K562 (cell line): ENCODE data around the gene IL21. TPM values are rescaled to one million over a fixed set of nuclear protein-coding genes. Genes with fewer than 3 reads are reported as not detected.

Experiments used
- ATAC-seq: fragments of 200-7000 bp; cut with Tn5 transposase; 3 replicates; pipeline ENCODE4 v1.9.1; 2020; ENCODE audit warnings: moderate library complexity
- BruUV-seq: library from RNA; stranded (reverse); fragments of 400-500 nt; replicated peaks from 2 replicates; lab custom pipeline; 2021; lab: Mats Ljungman, UMichigan
- CTCF ChIA-PET: fragments of 300-600 bp; formaldehyde crosslinking; extraction: SDS; loops from one replicate; lab custom pipeline; 2021; ENCODE audit warnings: low intra/inter-chr PET ratio; lab: Yijun Ruan, JAX
- POLR2A ChIA-PET: fragments of 300-600, 350-650 bp; sonication (Branson Sonifier 250); formaldehyde crosslinking; extraction: SDS; loops from one replicate; lab custom pipeline; 2021; ENCODE audit warnings: antibody characterized with exemption, inconsistent platforms; lab: Yijun Ruan, JAX
- DNase-seq, 4 experiments: peaks; one replicate each; pipeline versions ENCODE4 v3.0.0 to v3.0.0-alpha.2; 2011 to 2018; ENCODE audit warnings: low spot score in 3 of 4, mixed read lengths in 3 of 4; ENCODE audit errors: extremely low read depth in 1 of 4
- FAIRE-seq: peaks from 2 replicates; lab custom pipeline; 2011; peaks lifted over from hg19 to GRCh38; lab: Jason Lieb, UNC
- H2AFZ ChIP-seq: 2 replicates; pipeline ENCODE4 v1.6.0; 2011; ENCODE audit warnings: low read depth, low read length, control low read depth, inconsistent platforms
- H3K27ac ChIP-seq: fragments of 200-600 bp; 3 replicates; pipeline ENCODE4 v1.8.0; 2011; ENCODE audit warnings: low read depth, mild to moderate bottlenecking, control low read depth, inconsistent platforms, low read length, moderate library complexity, mixed read lengths; ENCODE audit errors: extremely low read depth
- H3K27me3 ChIP-seq, 2 experiments: fragments of 300-600 bp in 1 of 2; 2 replicates in 1 of 2; 3 replicates in 1 of 2; pipeline versions ENCODE4 v1.6.0 to v1.8.0; 2011; ENCODE audit warnings: inconsistent platforms in 2 of 2, low read length in 2 of 2, mild to moderate bottlenecking in 1 of 2, mixed read lengths in 1 of 2, moderate library complexity in 1 of 2; ENCODE audit not compliant: control insufficient read depth in 2 of 2, insufficient read depth in 2 of 2
- H3K36me3 ChIP-seq: fragments of 300-600 bp; 3 replicates; pipeline ENCODE4 v1.8.0; 2011; ENCODE audit warnings: mild to moderate bottlenecking, low read length, inconsistent platforms; ENCODE audit not compliant: control insufficient read depth, insufficient read depth
- H3K4me1 ChIP-seq, 2 experiments: fragments of 200-600 bp in 1 of 2; replicated peaks in 1 of 2; 2 replicates in 1 of 2; 3 replicates in 1 of 2; pipeline versions ENCODE4 v1.5.1 to v1.8.0; 2011; ENCODE audit warnings: inconsistent platforms in 2 of 2, low read length in 2 of 2, mild to moderate bottlenecking in 1 of 2, mixed read lengths in 1 of 2, moderate library complexity in 1 of 2; ENCODE audit not compliant: control insufficient read depth in 2 of 2, insufficient read depth in 2 of 2
- H3K4me2 ChIP-seq: 2 replicates; pipeline ENCODE4 v1.6.1; 2011; ENCODE audit warnings: low read length, control low read depth, inconsistent platforms, mixed read lengths; ENCODE audit not compliant: insufficient read depth
- H3K4me3 ChIP-seq: fragments of 200-600 bp; sonication (generic), shearing (Covaris generic); 2 replicates; pipeline ENCODE4 v1.5.1; 2016; ENCODE audit warnings: control low read depth, inconsistent platforms
- H3K79me2 ChIP-seq: fragments of 200-600 bp; 3 replicates; pipeline ENCODE4 v1.8.0; 2011; ENCODE audit warnings: low read length, inconsistent platforms; ENCODE audit not compliant: control insufficient read depth, insufficient read depth
- H3K9ac ChIP-seq, 2 experiments: 2 replicates each; pipeline versions ENCODE4 v1.6.0 to v1.6.1; 2011; ENCODE audit warnings: low read depth in 2 of 2, low read length in 2 of 2, control low read depth in 1 of 2, inconsistent platforms in 1 of 2, mild to moderate bottlenecking in 1 of 2, mixed read lengths in 1 of 2; ENCODE audit not compliant: insufficient read depth in 1 of 2
- H3K9me1 ChIP-seq: one replicate; pipeline ENCODE4 v1.6.0; 2011; ENCODE audit warnings: inconsistent platforms, mild to moderate bottlenecking, low read length, moderate library complexity; ENCODE audit not compliant: control insufficient read depth, insufficient read depth
- H3K9me3 ChIP-seq: replicated peaks from 2 replicates; pipeline ENCODE4 v1.5.1; 2011; ENCODE audit warnings: low read depth, low read length, inconsistent platforms; ENCODE audit not compliant: control insufficient read depth, insufficient read depth
- H4K20me1 ChIP-seq: replicated peaks from 2 replicates; pipeline ENCODE4 v1.6.1; 2011; ENCODE audit warnings: low read length, inconsistent platforms, mixed read lengths; ENCODE audit not compliant: control insufficient read depth, insufficient read depth
- CC2D1A ChIP-seq: fragments of 450-650 bp; IDR thresholded peaks from 2 replicates; pipeline ENCODE4 v1.6.1; 2017; ENCODE audit warnings: mild to moderate bottlenecking
- CHCHD3 ChIP-seq: fragments of 250-450 bp; sonication (Bioruptor Pico); IDR thresholded peaks from 2 replicates; pipeline ENCODE4 v2.1.2; 2022; ENCODE audit warnings: mild to moderate bottlenecking
- CREBBP ChIP-seq: IDR thresholded peaks from one replicate; pipeline ENCODE4 v1.6.1; 2012; ENCODE audit warnings: low read depth, mild to moderate bottlenecking, control low read depth, inconsistent platforms, low read length
- CSDE1 ChIP-seq, 2 experiments: fragments of 450-650 bp; IDR thresholded peaks; 2 replicates each; pipeline ENCODE4 v1.6.1; 2016; ENCODE audit warnings: mild to moderate bottlenecking in 1 of 2
- DDX20 ChIP-seq: fragments of 450-650 bp; IDR thresholded peaks from 2 replicates; pipeline ENCODE4 v1.6.1; 2016; ENCODE audit warnings: missing genetic modification characterization, low read depth, mild to moderate bottlenecking, missing compliant biosample characterization, moderate library complexity
- FOS ChIP-seq: IDR thresholded peaks from 3 replicates; pipeline ENCODE4 v1.6.1; 2011; ENCODE audit not compliant: insufficient read length; ENCODE audit errors: extremely low read depth
- OTX1 ChIP-seq: fragments of 450-650 bp; formaldehyde crosslinking; IDR thresholded peaks from 2 replicates; pipeline ENCODE4 v1.4.0; 2022; ENCODE audit warnings: mild to moderate bottlenecking
- PRMT5 ChIP-seq: sonication (generic); formaldehyde crosslinking; IDR thresholded peaks from 2 replicates; pipeline ENCODE4 v1.5.0; 2020; ENCODE audit warnings: missing genetic modification reagents
- RAD21 ChIP-seq, 2 experiments: fragments of 250-450 bp in 1 of 2; fragments of 450-650 bp in 1 of 2; sonication (Bioruptor Pico) in 1 of 2; formaldehyde crosslinking in 1 of 2; IDR thresholded peaks in 1 of 2; conservative IDR thresholded peaks in 1 of 2; 2 replicates each; pipeline versions ENCODE4 v1.4.0 to v1.8.0; 2020 to 2022; ENCODE audit warnings: mild to moderate bottlenecking in 2 of 2, moderate library complexity in 1 of 2
- ZNF785 ChIP-seq: fragments of 250-450 bp; sonication (Bioruptor Pico); IDR thresholded peaks from 2 replicates; pipeline ENCODE4 v1.4.0; 2020; ENCODE audit warnings: mild to moderate bottlenecking
- WGBS: fragments of 100-300 bp; shearing (Covaris generic); methylation state at CpG from one replicate; pipeline ENCODE4 v1.1.6; 2016; ENCODE audit warnings: low coverage, mixed read lengths; ENCODE audit not compliant: insufficient coverage; ENCODE audit errors: missing lambda C conversion rate; 5-methylcytosine and 5-hydroxymethylcytosine counted together
- in situ Hi-C: fragments of 300-500 bp; cut with MboI; formaldehyde crosslinking; loops from 4 replicates; pipeline ENCODE4 v1.15.0; 2018; ENCODE audit warnings: inconsistent platforms, mixed read lengths
- intact Hi-C: fragments of 100-400 bp; cut with micrococcal nuclease; formaldehyde crosslinking; loops from 2 replicates; pipeline ENCODE4 v1.14.2; 2022
- polyA plus RNA-seq, 8 experiments: library from polyadenylated mRNA; depleted of rRNA in 4 of 8; stranded (reverse) in 5 of 8; unstranded in 3 of 8; fragments of >200 nt; fragmentation: Nextera tagmentation in 2 of 8; fragmentation: Illumina TruSeq in 1 of 8; extraction: Ambion mirVana in 2 of 8; extraction: Trizol in 1 of 8; gene quantifications; 2 replicates each; pipeline versions ENCODE4 v1.2.1 to v1.2.3, GENCODE V29; 2011 to 2014; ENCODE audit warnings: inconsistent platforms in 1 of 8, missing spikeins in 1 of 8
- total RNA-seq, 7 experiments: library from RNA; depleted of rRNA in 6 of 7; stranded (reverse); fragments of >200 nt in 6 of 7; fragmentation: Illumina TruSeq in 2 of 7; extraction: Trizol in 2 of 7; gene quantifications; 2 replicates each; pipeline versions ENCODE4 v1.2.1 to v1.2.3, GENCODE V29; 2011 to 2021; ENCODE audit warnings: low replicate concordance in 1 of 7
- TF ChIP-seq, protein P1 (sequence below): fragments of 250-450 bp; sonication (Bioruptor Pico); IDR thresholded peaks from 2 replicates; pipeline ENCODE4 v1.8.0; 2021; ENCODE audit warnings: mild to moderate bottlenecking, moderate library complexity
- TF ChIP-seq, protein P2 (sequence below): sonication (generic); formaldehyde crosslinking; IDR thresholded peaks from 2 replicates; pipeline ENCODE4 v1.8.0; 2022; ENCODE audit warnings: mild to moderate bottlenecking, low read depth, missing genetic modification reagents
- TF ChIP-seq, protein P3 (sequence below): fragments of 450-650 bp; formaldehyde crosslinking; IDR thresholded peaks from 2 replicates; pipeline ENCODE4 v1.4.0; 2022; ENCODE audit warnings: mild to moderate bottlenecking, moderate library complexity
- TF ChIP-seq, protein P4 (sequence below): sonication (generic); formaldehyde crosslinking; IDR thresholded peaks from 2 replicates; pipeline ENCODE4 v1.8.0; 2023; ENCODE audit warnings: mild to moderate bottlenecking, missing genetic modification reagents

The IL21 gene
- total and polyA plus RNA-seq, 9 of the 15 experiments (the other 6 are each of a cell fraction or from before 2014, with no cell fraction given), result not detected

DNA sequence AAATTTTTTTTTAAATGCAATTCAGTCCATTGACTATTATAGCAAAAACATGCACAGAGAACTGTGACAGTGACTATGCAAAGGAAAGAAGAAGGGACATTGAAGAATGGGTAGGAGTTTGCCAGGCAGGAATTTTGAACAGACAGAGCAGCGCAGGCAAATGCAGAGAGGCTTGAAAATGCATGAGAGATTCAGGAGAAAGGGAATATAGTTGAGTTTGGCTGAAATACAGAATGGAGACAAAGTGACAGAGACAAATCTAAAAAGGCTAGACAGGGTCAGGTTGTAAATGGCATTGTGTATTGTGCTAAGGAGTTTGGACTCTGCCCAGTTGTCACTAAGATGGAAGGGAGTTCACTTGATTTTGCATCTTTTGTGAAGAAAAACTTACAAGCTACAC is 42.4 kb upstream of the IL21 start:
- H3K36me3 ChIP-seq, result no peaks in the 10 kb centered on the region
- no peak for ATAC-seq
- H2AFZ ChIP-seq, result peak overlapping the region; percentile 63; the same call in 1 of the 2 replicates
- H3K9me1 ChIP-seq, result no peaks in the 10 kb centered on the region
- H3K79me2 ChIP-seq, result no peaks in the 10 kb centered on the region
- H4K20me1 ChIP-seq, result no peaks in the 10 kb centered on the region
- POLR2A ChIA-PET, result no interaction called here
- BruUV-seq, result no TSS peak
- no peak overlapping the region for H3K9ac ChIP-seq
- in situ Hi-C loops (no loop called here), intact Hi-C loops (loop anchor here (5.0 to 10.0 kb wide), 2 partner anchors 52 to 61 kb away; no protein-coding TSS in a partner anchor)
- H3K27ac ChIP-seq, result no peak overlapping the region
- no peak overlapping the region for H3K4me3 ChIP-seq
- 92% methylated on average over 1 of the region's 1 CpG for WGBS
- DNase-seq, result no peak
- TF ChIP-seq RAD21 (CRISPR knock-in tag; conservative IDR thresholded peaks at IDR 0.05 in 1 of 2, IDR thresholded peaks at IDR 0.05 in 1 of 2) (no peak), ZNF785 (CRISPR knock-in tag) (no peak), PRMT5 (CRISPR knock-in tag) (no peak), FOS (no peak), CHCHD3 (no peak), CREBBP (no peak), DDX20 (no peak), CC2D1A (no peak), OTX1 (no peak), CSDE1 (IDR thresholded peaks at IDR 0.05) (no peak)
- TF ChIP-seq, protein P1, sequence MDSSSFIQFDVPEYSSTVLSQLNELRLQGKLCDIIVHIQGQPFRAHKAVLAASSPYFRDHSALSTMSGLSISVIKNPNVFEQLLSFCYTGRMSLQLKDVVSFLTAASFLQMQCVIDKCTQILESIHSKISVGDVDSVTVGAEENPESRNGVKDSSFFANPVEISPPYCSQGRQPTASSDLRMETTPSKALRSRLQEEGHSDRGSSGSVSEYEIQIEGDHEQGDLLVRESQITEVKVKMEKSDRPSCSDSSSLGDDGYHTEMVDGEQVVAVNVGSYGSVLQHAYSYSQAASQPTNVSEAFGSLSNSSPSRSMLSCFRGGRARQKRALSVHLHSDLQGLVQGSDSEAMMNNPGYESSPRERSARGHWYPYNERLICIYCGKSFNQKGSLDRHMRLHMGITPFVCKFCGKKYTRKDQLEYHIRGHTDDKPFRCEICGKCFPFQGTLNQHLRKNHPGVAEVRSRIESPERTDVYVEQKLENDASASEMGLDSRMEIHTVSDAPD (CRISPR knock-in tag), result no peak
- TF ChIP-seq, protein P2, sequence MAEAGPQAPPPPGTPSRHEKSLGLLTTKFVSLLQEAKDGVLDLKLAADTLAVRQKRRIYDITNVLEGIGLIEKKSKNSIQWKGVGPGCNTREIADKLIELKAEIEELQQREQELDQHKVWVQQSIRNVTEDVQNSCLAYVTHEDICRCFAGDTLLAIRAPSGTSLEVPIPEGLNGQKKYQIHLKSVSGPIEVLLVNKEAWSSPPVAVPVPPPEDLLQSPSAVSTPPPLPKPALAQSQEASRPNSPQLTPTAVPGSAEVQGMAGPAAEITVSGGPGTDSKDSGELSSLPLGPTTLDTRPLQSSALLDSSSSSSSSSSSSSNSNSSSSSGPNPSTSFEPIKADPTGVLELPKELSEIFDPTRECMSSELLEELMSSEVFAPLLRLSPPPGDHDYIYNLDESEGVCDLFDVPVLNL (CRISPR knock-in tag), result no peak
- TF ChIP-seq, protein P3, sequence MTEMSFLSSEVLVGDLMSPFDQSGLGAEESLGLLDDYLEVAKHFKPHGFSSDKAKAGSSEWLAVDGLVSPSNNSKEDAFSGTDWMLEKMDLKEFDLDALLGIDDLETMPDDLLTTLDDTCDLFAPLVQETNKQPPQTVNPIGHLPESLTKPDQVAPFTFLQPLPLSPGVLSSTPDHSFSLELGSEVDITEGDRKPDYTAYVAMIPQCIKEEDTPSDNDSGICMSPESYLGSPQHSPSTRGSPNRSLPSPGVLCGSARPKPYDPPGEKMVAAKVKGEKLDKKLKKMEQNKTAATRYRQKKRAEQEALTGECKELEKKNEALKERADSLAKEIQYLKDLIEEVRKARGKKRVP (CRISPR knock-in tag), result no peak
- TF ChIP-seq, protein P4, sequence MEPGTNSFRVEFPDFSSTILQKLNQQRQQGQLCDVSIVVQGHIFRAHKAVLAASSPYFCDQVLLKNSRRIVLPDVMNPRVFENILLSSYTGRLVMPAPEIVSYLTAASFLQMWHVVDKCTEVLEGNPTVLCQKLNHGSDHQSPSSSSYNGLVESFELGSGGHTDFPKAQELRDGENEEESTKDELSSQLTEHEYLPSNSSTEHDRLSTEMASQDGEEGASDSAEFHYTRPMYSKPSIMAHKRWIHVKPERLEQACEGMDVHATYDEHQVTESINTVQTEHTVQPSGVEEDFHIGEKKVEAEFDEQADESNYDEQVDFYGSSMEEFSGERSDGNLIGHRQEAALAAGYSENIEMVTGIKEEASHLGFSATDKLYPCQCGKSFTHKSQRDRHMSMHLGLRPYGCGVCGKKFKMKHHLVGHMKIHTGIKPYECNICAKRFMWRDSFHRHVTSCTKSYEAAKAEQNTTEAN (CRISPR knock-in tag), result no peak
- CTCF ChIA-PET, result no interaction called here
- FAIRE-seq, result no peak
- H3K27me3 ChIP-seq, result no peaks in the 10 kb centered on the region
- H3K9me3 ChIP-seq, result no peaks in the 10 kb centered on the region
- peaks cover 0 to 18% of the 10 kb centered on the region in 2 experiments; a peak in 3 of 5 replicates for H3K4me1 ChIP-seq
- H3K4me2 ChIP-seq, result no peak overlapping the region
